ENCODE measurements around the gene BNC2. TPM values are rescaled to one million over a fixed set of nuclear protein-coding genes. Genes with fewer than 3 reads are reported as not detected.

Gene BNC2
- total RNA-seq, 1 donor from 2014 or later: 15.2 TPM

- no peak overlapping the region for H3K4me3 Mint-ChIP-seq (ENCODE audit: unreplicated experiment)
- peaks cover 9% of the 10 kb centered on the region for H3K4me1 Mint-ChIP-seq (ENCODE audit: low read depth, unreplicated experiment)
- H3K27ac Mint-ChIP-seq (ENCODE audit: unreplicated experiment): no peak overlapping the region
- H3K36me3 Mint-ChIP-seq (ENCODE audit: unreplicated experiment): no peaks in the 10 kb centered on the region
- no peaks in the 10 kb centered on the region for H3K9me3 Mint-ChIP-seq (ENCODE audit: unreplicated experiment)
- TF ChIP-seq, protein P1, sequence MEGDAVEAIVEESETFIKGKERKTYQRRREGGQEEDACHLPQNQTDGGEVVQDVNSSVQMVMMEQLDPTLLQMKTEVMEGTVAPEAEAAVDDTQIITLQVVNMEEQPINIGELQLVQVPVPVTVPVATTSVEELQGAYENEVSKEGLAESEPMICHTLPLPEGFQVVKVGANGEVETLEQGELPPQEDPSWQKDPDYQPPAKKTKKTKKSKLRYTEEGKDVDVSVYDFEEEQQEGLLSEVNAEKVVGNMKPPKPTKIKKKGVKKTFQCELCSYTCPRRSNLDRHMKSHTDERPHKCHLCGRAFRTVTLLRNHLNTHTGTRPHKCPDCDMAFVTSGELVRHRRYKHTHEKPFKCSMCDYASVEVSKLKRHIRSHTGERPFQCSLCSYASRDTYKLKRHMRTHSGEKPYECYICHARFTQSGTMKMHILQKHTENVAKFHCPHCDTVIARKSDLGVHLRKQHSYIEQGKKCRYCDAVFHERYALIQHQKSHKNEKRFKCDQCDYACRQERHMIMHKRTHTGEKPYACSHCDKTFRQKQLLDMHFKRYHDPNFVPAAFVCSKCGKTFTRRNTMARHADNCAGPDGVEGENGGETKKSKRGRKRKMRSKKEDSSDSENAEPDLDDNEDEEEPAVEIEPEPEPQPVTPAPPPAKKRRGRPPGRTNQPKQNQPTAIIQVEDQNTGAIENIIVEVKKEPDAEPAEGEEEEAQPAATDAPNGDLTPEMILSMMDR (IDR thresholded peaks at IDR 0.05; ENCODE audit: partially characterized antibody, unreplicated experiment): no peak
- DNase-seq: no peak
- H3K27me3 Mint-ChIP-seq (ENCODE audit: unreplicated experiment): no peaks in the 10 kb centered on the region
These were observed 236.7 kb downstream of the BNC2 start for GRCh38 chr9:16633794-16634193.

GRCh38 chr9:16628413-16628812, 242.1 kb downstream of the BNC2 start:
- H3K36me3 Mint-ChIP-seq (ENCODE audit: unreplicated experiment): no peaks in the 10 kb centered on the region
- no peak overlapping the region for H3K4me3 Mint-ChIP-seq (ENCODE audit: unreplicated experiment)
- no peak for DNase-seq
- no peaks in the 10 kb centered on the region for H3K9me3 Mint-ChIP-seq (ENCODE audit: unreplicated experiment)
- TF ChIP-seq, protein P1 (IDR thresholded peaks at IDR 0.05; ENCODE audit: partially characterized antibody, unreplicated experiment): no peak
- peaks cover 49% of the 10 kb centered on the region for H3K4me1 Mint-ChIP-seq (ENCODE audit: low read depth, unreplicated experiment)
- H3K27ac Mint-ChIP-seq (ENCODE audit: unreplicated experiment): peak overlapping the region; percentile 79
- H3K27me3 Mint-ChIP-seq (ENCODE audit: unreplicated experiment): no peaks in the 10 kb centered on the region

DNA sequence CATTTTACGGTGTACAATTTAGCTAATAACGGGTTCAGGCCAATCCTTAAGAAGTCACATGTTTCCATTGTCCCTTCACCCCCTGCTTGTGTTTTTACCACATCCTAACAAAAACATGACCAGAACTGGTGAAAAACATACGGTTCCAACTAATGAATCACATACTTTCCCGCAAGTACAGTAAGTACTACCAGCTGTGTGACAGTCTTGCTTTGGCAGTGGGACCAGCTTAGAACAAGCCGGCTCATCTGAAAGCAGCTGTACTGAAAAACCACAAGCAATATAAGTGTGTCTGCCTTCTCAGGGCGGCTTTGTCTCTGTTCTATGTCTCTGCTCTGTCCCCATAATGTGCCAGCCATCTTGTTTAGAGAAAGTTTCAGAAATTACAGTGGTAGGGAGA, 242.5 kb downstream of the BNC2 start:
- Mint-ChIP-seq H3K27ac (ENCODE audit: unreplicated experiment) (peak overlapping the region; percentile 79), H3K4me3 (ENCODE audit: unreplicated experiment) (no peak overlapping the region), H3K9me3 (ENCODE audit: unreplicated experiment) (no peaks in the 10 kb centered on the region), H3K4me1 (ENCODE audit: low read depth, unreplicated experiment) (peaks cover 52% of the 10 kb centered on the region), H3K36me3 (ENCODE audit: unreplicated experiment) (no peaks in the 10 kb centered on the region), H3K27me3 (ENCODE audit: unreplicated experiment) (no peaks in the 10 kb centered on the region)
- DNase-seq: no peak
- TF ChIP-seq, protein P1 (IDR thresholded peaks at IDR 0.05; ENCODE audit: partially characterized antibody, unreplicated experiment): no peak

- H3K36me3 Mint-ChIP-seq (ENCODE audit: unreplicated experiment): no peaks in the 10 kb centered on the region
- H3K27ac Mint-ChIP-seq (ENCODE audit: unreplicated experiment): peak overlapping the region; percentile 79
- no peak overlapping the region for H3K4me3 Mint-ChIP-seq (ENCODE audit: unreplicated experiment)
- no peaks in the 10 kb centered on the region for H3K27me3 Mint-ChIP-seq (ENCODE audit: unreplicated experiment)
- no peak for DNase-seq
- H3K9me3 Mint-ChIP-seq (ENCODE audit: unreplicated experiment): no peaks in the 10 kb centered on the region
- H3K4me1 Mint-ChIP-seq (ENCODE audit: low read depth, unreplicated experiment): peaks cover 54% of the 10 kb centered on the region
- TF ChIP-seq, protein P1 (IDR thresholded peaks at IDR 0.05; ENCODE audit: partially characterized antibody, unreplicated experiment): no peak
These were observed 242.9 kb downstream of the BNC2 start for GRCh38 chr9:16627521-16627920.

GRCh38 chr9:16626577-16627130, 243.8 kb downstream of the BNC2 start:
- peaks cover 54% of the 10 kb centered on the region for H3K4me1 Mint-ChIP-seq (ENCODE audit: low read depth, unreplicated experiment)
- H3K27me3 Mint-ChIP-seq (ENCODE audit: unreplicated experiment): no peaks in the 10 kb centered on the region
- no peaks in the 10 kb centered on the region for H3K36me3 Mint-ChIP-seq (ENCODE audit: unreplicated experiment)
- TF ChIP-seq, protein P1 (IDR thresholded peaks at IDR 0.05; ENCODE audit: partially characterized antibody, unreplicated experiment): no peak
- DNase-seq: no peak
- no peaks in the 10 kb centered on the region for H3K9me3 Mint-ChIP-seq (ENCODE audit: unreplicated experiment)
- H3K4me3 Mint-ChIP-seq (ENCODE audit: unreplicated experiment): peak overlapping the region; percentile 78
- H3K27ac Mint-ChIP-seq (ENCODE audit: unreplicated experiment): peak overlapping the region; percentile 86
